SU-DHL-6 (cell line): ENCODE data around the gene CTSZ.

Source experiments
- CTCF ChIP-seq: fragments of 200-600 bp; sonication (generic); IDR thresholded peaks from one replicate; pipeline ENCODE4 v1.5.1; 2017; ENCODE audit warnings: antibody characterized with exemption, mild to moderate bottlenecking, low read length, moderate library complexity; ENCODE audit not compliant: insufficient read depth, poor library complexity, severe bottlenecking
- EZH2phosphoT487 ChIP-seq: fragments of 200-600 bp; sonication (generic), shearing (Covaris generic); conservative IDR thresholded peaks from 2 replicates; pipeline ENCODE4 v1.6.1; 2018; ENCODE audit warnings: mild to moderate bottlenecking, antibody characterized with exemption, low read length, moderate library complexity, mixed read lengths

- TF ChIP-seq CTCF (no peak), EZH2phosphoT487 (no peak)
Observed at GRCh38 chr20:59010321-59010994, 3.4 kb upstream of the CTSZ start.
